ENCODE results near the gene ATP9A. TPM values are rescaled to one million over a fixed set of nuclear protein-coding genes. Genes with fewer than 3 reads are reported as not detected.

Gene ATP9A
- total RNA-seq, 2 experiments from 2014 or later: 0.11 to 0.19 TPM

GRCh38 chr20:51736947-51737346, 31.2 kb downstream of the ATP9A start:
- H3K9me3 ChIP-seq (ENCODE audit: control insufficient read depth in 1 of 2, insufficient read depth in 1 of 2, low read length in 2 of 2): no peaks in the 10 kb centered on the region
- intact Hi-C loops (cut with DNase I, micrococcal nuclease): no loop called here
- CTCF ChIA-PET: no interaction called here
- Mint-ChIP-seq H3K4me3 (no peak overlapping the region), H3K27ac (no peak overlapping the region), H3K9me3 (no peaks in the 10 kb centered on the region), H3K36me3 (ENCODE audit: low read depth) (no peaks in the 10 kb centered on the region), H3K27me3 (peaks cover 3% of the 10 kb centered on the region), H3K4me1 (ENCODE audit: low read depth) (no peaks in the 10 kb centered on the region)
- no peak overlapping the region for H3K27ac ChIP-seq (ENCODE audit: low read depth in 1 of 2, low read length in 2 of 2)
- TF ChIP-seq CTCF (IDR thresholded peaks at IDR 0.05): no peak
- no peaks in the 10 kb centered on the region for H3K4me1 ChIP-seq (ENCODE audit: insufficient read depth, low read length)
- H3K4me3 ChIP-seq (ENCODE audit: low read length): no peak overlapping the region
- no peaks in the 10 kb centered on the region for H3K36me3 ChIP-seq (ENCODE audit: insufficient read depth, low read length)
- POLR2A ChIA-PET: no interaction called here
- H3K27me3 ChIP-seq (ENCODE audit: control insufficient read depth in 1 of 2, insufficient read depth in 2 of 2, low read length in 2 of 2): no peaks in the 10 kb centered on the region
- ATAC-seq (ENCODE audit: poor library complexity) (no peak), DNase-seq (no peak)

DNA sequence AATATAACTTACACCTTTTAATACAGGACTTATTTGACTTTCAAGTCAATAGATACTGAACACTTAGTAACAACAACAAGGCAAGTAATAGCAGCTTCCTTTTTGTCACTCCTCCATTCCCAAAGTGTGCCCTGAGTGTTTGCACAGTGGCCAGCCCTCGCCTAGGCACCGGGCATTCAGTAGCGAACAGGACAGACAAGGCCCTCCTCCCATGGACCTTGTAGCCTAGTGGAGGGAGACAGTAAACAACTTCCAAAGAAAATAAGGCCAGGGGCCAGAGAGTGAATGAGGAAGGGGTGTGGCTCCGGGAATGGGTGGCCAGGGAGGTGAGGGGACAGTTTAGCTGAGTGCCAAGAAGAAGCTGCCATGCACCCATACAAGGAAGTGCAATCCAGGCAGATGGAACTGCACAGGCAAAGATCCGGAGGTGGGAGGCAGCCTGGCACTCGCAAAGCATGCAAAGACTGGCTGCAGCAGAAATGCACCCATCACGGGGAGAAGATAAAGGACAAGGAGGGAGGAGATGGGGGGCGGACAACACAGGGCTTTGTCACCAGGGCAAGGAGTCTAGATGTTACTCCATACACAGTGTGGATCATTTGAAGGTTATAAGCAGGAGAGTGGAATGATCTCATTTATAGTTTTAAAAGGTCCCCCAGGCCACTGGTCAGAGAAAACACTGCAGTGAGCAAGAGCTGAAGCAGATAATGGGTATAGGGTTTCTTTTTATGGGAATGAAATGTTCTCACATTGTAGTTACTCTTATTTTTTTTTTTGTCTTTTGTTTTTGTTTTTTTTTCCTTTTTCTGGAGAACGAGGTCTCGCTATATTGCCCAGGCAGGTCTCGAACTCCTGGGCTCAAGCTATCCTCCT, 32.2 kb downstream of the ATP9A start:
- ChIA-PET CTCF (no interaction called here), POLR2A (no interaction called here)
- H3K36me3 ChIP-seq (ENCODE audit: insufficient read depth, low read length): no peaks in the 10 kb centered on the region
- no peaks in the 10 kb centered on the region for H3K9me3 ChIP-seq (ENCODE audit: control insufficient read depth in 1 of 2, insufficient read depth in 1 of 2, low read length in 2 of 2)
- no peaks in the 10 kb centered on the region for H3K4me1 ChIP-seq (ENCODE audit: insufficient read depth, low read length)
- no peaks in the 10 kb centered on the region for H3K27me3 ChIP-seq (ENCODE audit: control insufficient read depth in 1 of 2, insufficient read depth in 2 of 2, low read length in 2 of 2)
- Mint-ChIP-seq H3K27ac (no peak overlapping the region), H3K4me3 (no peak overlapping the region), H3K9me3 (no peaks in the 10 kb centered on the region), H3K4me1 (ENCODE audit: low read depth) (no peaks in the 10 kb centered on the region), H3K36me3 (ENCODE audit: low read depth) (no peaks in the 10 kb centered on the region), H3K27me3 (peaks cover 3% of the 10 kb centered on the region)
- DNase-seq (no peak), ATAC-seq (ENCODE audit: poor library complexity) (no peak)
- H3K4me3 ChIP-seq (ENCODE audit: low read length): no peak overlapping the region
- no peak overlapping the region for H3K27ac ChIP-seq (ENCODE audit: low read depth in 1 of 2, low read length in 2 of 2)
- TF ChIP-seq CTCF (IDR thresholded peaks at IDR 0.05): no peak
- intact Hi-C loops (cut with DNase I, micrococcal nuclease): no loop called here

DNA sequence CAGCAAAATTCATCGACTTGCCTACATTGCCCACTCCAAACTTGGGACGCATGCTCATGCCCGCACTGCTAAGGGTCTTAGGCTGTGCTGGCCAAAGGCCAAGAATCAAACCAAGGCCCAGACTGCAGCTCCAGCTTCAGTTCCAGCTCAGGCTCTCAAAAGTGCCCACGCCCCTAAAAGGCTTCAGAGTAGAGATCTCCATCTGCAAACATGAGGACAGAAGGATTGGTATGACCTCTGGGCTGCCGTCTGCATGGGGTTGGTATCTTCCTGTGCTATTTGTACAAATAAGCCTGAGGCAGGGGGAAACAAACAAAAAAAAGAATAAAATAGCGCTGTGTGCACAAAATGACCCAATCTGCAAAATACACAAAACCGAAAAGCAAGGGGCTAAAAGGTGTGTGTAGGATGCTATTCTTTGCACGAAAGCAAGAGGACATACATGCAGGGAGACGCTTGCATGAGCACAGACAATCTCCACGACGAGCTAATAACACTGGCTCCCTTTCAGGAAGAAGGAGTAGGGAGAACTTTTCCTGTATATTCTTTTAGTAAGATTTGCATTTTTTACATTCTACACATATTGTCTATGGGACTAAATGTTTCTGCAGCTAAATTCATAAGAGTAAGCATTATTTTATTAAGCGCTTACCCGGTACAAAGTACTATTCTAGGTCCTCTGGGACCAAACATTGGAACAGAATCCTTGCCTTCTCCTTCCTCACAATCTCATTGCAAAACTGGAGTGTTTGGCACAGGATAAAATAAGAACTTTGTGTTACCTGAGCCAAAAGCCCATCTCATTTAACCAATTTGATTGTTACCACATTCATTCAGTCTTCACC, 33.1 kb downstream of the ATP9A start:
- Mint-ChIP-seq H3K4me1 (ENCODE audit: low read depth) (no peaks in the 10 kb centered on the region), H3K9me3 (no peaks in the 10 kb centered on the region), H3K4me3 (no peak overlapping the region), H3K27me3 (peaks cover 3% of the 10 kb centered on the region), H3K36me3 (ENCODE audit: low read depth) (no peaks in the 10 kb centered on the region), H3K27ac (no peak overlapping the region)
- ChIA-PET CTCF (no interaction called here), POLR2A (no interaction called here)
- Histone ChIP-seq H3K27ac (ENCODE audit: low read depth in 1 of 2, low read length in 2 of 2) (no peak overlapping the region), H3K4me3 (ENCODE audit: low read length) (no peak overlapping the region), H3K36me3 (ENCODE audit: insufficient read depth, low read length) (no peaks in the 10 kb centered on the region), H3K9me3 (ENCODE audit: control insufficient read depth in 1 of 2, insufficient read depth in 1 of 2, low read length in 2 of 2) (no peaks in the 10 kb centered on the region), H3K27me3 (ENCODE audit: control insufficient read depth in 1 of 2, insufficient read depth in 2 of 2, low read length in 2 of 2) (no peaks in the 10 kb centered on the region), H3K4me1 (ENCODE audit: insufficient read depth, low read length) (no peaks in the 10 kb centered on the region)
- no peak for TF ChIP-seq CTCF (IDR thresholded peaks at IDR 0.05)
- DNase-seq: no peak
- no peak for ATAC-seq (ENCODE audit: poor library complexity)
- intact Hi-C loops (cut with DNase I, micrococcal nuclease): no loop called here

Data from CD4-positive, alpha-beta T cell (primary cell).